Stomach (tissue), 9 donors: ENCODE measurements around the gene MAP4K5. TPM values are rescaled to one million over a fixed set of nuclear protein-coding genes. Genes with fewer than 3 reads are reported as not detected.

Experiments used
- DNase-seq, 2 donors: peaks; one replicate each; pipeline versions ENCODE4 v3.0.0 to v3.0.0-alpha.2; 2013 to 2019
- H3K27ac ChIP-seq, 5 donors: fragments of 200-600 bp in 4 of 5; sonication (generic) in 4 of 5; one replicate each; pipeline ENCODE4 v1.5.1; 2013 to 2019; ENCODE audit warnings: mild to moderate bottlenecking in 1 of 5, moderate library complexity in 1 of 5
- H3K27me3 ChIP-seq, 3 donors: fragments of 200-600 bp; sonication (generic); one replicate each; pipeline ENCODE4 v1.5.1; 2017 to 2019; ENCODE audit warnings: mixed run types in 1 of 3
- H3K36me3 ChIP-seq, 4 donors: fragments of 200-600 bp; sonication (generic); 1 replicate in 3 of 4; 2 replicates in 1 of 4; pipeline ENCODE4 v1.5.1; 2016 to 2019
- H3K4me1 ChIP-seq, 4 donors: fragments of 200-600 bp; sonication (generic); one replicate each; pipeline ENCODE4 v1.5.1; 2016 to 2019
- H3K4me3 ChIP-seq, 4 donors: fragments of 200-600 bp; sonication (generic) in 3 of 4; one replicate each; pipeline ENCODE4 v1.5.1; 2016 to 2019; ENCODE audit warnings: mild to moderate bottlenecking in 1 of 4
- H3K9me3 ChIP-seq, 4 donors: fragments of 200-600 bp; sonication (generic); one replicate each; pipeline ENCODE4 v1.5.1; 2016 to 2019
- EP300 ChIP-seq: sonication (generic); formaldehyde crosslinking; IDR thresholded peaks from one replicate; pipeline ENCODE4 v1.6.1; 2017; ENCODE audit warnings: antibody characterized with exemption
- POLR2A ChIP-seq, 4 donors: fragments of 450-650 bp; IDR thresholded peaks; one replicate each; pipeline ENCODE4 v1.6.1; 2016; ENCODE audit warnings: antibody characterized with exemption in 4 of 4, control low read depth in 2 of 4, mild to moderate bottlenecking in 1 of 4, moderate library complexity in 1 of 4
- POLR2AphosphoS5 ChIP-seq, 3 donors: sonication (generic); formaldehyde crosslinking; IDR thresholded peaks; one replicate each; pipeline ENCODE4 v1.6.1; 2016; ENCODE audit warnings: antibody characterized with exemption in 3 of 3
- WGBS, 5 donors: extraction: QIAGEN DNeasy Blood & Tissue Kit in 3 of 5; methylation state at CpG; one replicate each; pipeline versions ENCODE4 v1.1.5 to v1.1.7; 2013 to 2018; 5-methylcytosine and 5-hydroxymethylcytosine counted together
- intact Hi-C: fragments of 100-400 bp; cut with DNase I; formaldehyde crosslinking; loops from one replicate; pipeline ENCODE4 v1.15.1; 2023; ENCODE audit warnings: low total_unique reads
- polyA plus RNA-seq, 3 donors: library from polyadenylated mRNA; stranded (reverse); fragments of 200-250 nt; gene quantifications; one replicate each; pipeline ENCODE4 v1.2.3, GENCODE V29; 2013
- total RNA-seq, 5 donors: library from RNA; depleted of rRNA; stranded (reverse); fragments of >200 nt; gene quantifications; one replicate each; pipeline versions ENCODE4 v1.1.0 to v1.2.3, GENCODE V29; 2014 to 2016
- TF ChIP-seq, protein P1 (sequence below), 7 experiments: fragments of 450-650 bp in 4 of 7; fragments of 200-600 bp in 3 of 7; sonication (generic) in 3 of 7; IDR thresholded peaks; one replicate each; pipeline ENCODE4 v1.5.1; 2016 to 2019; ENCODE audit warnings: antibody characterized with exemption in 7 of 7, control low read depth in 2 of 7, mild to moderate bottlenecking in 1 of 7
- donor health status: healthy with polysubstance abuse.
- donor health status: Bipolar disorder and iron deficiency.
- donor health status: healthy.

MAP4K5 gene
- total and polyA plus RNA-seq, 8 donors = 6.4 to 297 (median 77.3) TPM

DNA sequence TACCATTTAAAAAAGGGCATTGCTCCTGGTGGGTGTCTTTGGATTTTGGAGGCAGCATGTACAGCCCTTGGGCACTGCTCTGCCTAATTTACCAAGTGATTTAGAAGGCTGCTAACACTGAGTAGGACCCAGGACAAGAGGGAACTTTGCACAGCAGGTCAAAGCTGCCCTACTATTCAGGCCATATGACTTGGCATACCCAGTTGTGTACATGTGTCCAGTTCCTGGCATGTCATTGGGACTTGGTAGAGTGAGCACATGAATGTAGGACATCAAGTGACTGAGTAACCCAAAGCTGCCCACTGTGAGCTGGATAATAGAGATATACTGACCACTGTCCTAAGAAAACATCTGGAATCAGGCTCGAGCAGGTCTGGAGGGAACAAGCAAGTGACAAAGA is 151.4 kb downstream of the MAP4K5 start:
- TF ChIP-seq POLR2AphosphoS5 (IDR thresholded peaks at IDR 0.05) = no peak
- TF ChIP-seq, protein P1, sequence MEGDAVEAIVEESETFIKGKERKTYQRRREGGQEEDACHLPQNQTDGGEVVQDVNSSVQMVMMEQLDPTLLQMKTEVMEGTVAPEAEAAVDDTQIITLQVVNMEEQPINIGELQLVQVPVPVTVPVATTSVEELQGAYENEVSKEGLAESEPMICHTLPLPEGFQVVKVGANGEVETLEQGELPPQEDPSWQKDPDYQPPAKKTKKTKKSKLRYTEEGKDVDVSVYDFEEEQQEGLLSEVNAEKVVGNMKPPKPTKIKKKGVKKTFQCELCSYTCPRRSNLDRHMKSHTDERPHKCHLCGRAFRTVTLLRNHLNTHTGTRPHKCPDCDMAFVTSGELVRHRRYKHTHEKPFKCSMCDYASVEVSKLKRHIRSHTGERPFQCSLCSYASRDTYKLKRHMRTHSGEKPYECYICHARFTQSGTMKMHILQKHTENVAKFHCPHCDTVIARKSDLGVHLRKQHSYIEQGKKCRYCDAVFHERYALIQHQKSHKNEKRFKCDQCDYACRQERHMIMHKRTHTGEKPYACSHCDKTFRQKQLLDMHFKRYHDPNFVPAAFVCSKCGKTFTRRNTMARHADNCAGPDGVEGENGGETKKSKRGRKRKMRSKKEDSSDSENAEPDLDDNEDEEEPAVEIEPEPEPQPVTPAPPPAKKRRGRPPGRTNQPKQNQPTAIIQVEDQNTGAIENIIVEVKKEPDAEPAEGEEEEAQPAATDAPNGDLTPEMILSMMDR (IDR thresholded peaks at IDR 0.05) = no peak
- no peak for TF ChIP-seq POLR2A (IDR thresholded peaks at IDR 0.05)
- no peak for TF ChIP-seq EP300
- no peaks in the 10 kb centered on the region for H3K36me3 ChIP-seq
- H3K9me3 ChIP-seq = no peaks in the 10 kb centered on the region
- DNase-seq = no peak
- WGBS, 5 donors = 91 to 100% (median 94%) methylated on average over 1 of the region's 1 CpG
- peaks cover 0 to 11% (median 5%) of the 10 kb centered on the region in 4 donors for H3K4me1 ChIP-seq
- H3K27me3 ChIP-seq = no peaks in the 10 kb centered on the region
- no peak overlapping the region for H3K27ac ChIP-seq
- no peak overlapping the region for H3K4me3 ChIP-seq
- intact Hi-C loops = no loop called here

DNA sequence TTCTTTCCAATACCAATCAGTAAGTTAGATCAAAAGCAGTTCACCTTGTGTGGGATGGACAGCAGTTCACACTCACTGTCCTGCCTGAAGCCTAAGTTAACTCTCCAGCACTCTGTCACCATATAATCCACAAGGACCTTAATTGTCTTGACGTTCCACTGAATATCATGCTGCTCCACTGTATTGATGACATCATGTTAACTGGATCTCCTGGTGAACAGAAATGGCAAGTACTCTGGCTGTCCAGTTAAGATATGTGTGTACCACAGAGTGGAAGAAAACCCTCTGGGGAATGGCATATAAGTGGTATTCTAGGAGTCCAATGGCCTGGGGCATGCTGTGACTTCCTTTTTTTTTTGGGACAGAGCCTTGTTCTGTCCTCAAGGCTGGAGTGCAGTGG is 151.9 kb downstream of the MAP4K5 start:
- TF ChIP-seq POLR2AphosphoS5 (IDR thresholded peaks at IDR 0.05) (no peak), POLR2A (IDR thresholded peaks at IDR 0.05) (no peak), EP300 (no peak)
- TF ChIP-seq, protein P1 (IDR thresholded peaks at IDR 0.05) = no peak
- DNase-seq = no peak
- intact Hi-C loops = no loop called here
- 93 to 100% (median 97%) methylated on average over 1 of the region's 1 CpG for WGBS, 5 donors
- Histone ChIP-seq H3K4me3 (no peak overlapping the region), H3K27me3 (no peaks in the 10 kb centered on the region), H3K4me1 (peaks cover 0 to 11% (median 5%) of the 10 kb centered on the region in 4 donors), H3K9me3 (no peaks in the 10 kb centered on the region), H3K27ac (no peak overlapping the region), H3K36me3 (no peaks in the 10 kb centered on the region)

DNA sequence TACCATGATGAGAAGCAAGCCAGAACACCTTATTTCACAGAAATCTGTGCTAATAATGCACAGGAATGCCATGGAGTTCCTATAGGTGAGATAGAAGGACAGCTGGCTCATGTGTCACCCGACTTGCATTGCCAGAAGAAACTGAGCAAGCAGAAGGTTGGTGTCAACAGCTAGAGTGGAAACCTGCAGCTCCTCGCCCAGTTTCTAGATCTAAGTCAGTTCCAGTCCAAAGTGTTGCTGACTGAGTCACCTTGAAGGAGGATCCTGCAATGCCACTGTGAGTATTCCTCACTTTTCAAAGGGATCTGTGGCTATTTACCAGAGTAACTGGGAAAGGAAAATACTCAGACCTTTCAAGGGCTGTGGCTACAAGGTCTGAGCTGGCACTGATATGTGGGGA is 152.8 kb downstream of the MAP4K5 start:
- no peak overlapping the region for H3K4me3 ChIP-seq
- no peak for DNase-seq
- TF ChIP-seq POLR2A (IDR thresholded peaks at IDR 0.05) = no peak
- no peak for TF ChIP-seq POLR2AphosphoS5 (IDR thresholded peaks at IDR 0.05)
- TF ChIP-seq, protein P1 (IDR thresholded peaks at IDR 0.05) = no peak
- no peak for TF ChIP-seq EP300
- H3K27ac ChIP-seq = no peak overlapping the region
- H3K36me3 ChIP-seq = no peaks in the 10 kb centered on the region
- H3K27me3 ChIP-seq = no peaks in the 10 kb centered on the region
- WGBS, 5 donors = 73 to 96% (median 87%) methylated on average over 2 of the region's 2 CpGs
- intact Hi-C loops = no loop called here
- H3K9me3 ChIP-seq = no peaks in the 10 kb centered on the region
- peaks cover 0 to 11% (median 5%) of the 10 kb centered on the region in 4 donors for H3K4me1 ChIP-seq

DNA sequence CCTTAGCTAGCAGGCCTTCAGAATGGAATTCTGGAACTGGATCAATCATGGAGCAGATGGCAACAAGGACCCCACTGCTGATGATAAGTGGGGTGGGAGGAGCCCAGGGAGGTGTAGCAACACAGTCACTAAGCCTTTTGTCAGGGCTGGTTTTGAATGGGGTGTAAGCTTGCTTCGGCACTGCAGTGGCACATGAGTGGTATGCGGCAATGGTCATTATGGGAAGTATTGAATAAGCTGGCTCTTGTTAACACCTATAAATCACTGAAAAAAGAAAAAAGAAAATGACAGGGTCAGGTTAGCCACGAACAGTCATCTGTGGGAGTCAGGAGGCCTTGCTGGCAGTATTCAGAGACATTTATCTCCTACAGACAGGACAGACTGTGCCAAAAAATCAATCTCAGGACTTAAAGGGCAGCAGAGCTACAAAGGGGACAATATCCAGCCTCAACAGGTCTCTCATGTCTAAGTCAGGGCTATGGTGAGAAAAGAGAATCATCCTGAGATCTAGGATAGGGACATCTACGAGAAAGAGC is 154.8 kb downstream of the MAP4K5 start:
- Histone ChIP-seq H3K4me3 (no peak overlapping the region), H3K27ac (no peak overlapping the region), H3K27me3 (no peaks in the 10 kb centered on the region), H3K4me1 (no peaks in the 10 kb centered on the region), H3K9me3 (no peaks in the 10 kb centered on the region), H3K36me3 (no peaks in the 10 kb centered on the region)
- WGBS, 5 donors = 77 to 93% (median 87%) methylated on average over 4 of the region's 4 CpGs
- TF ChIP-seq EP300 = no peak
- TF ChIP-seq POLR2AphosphoS5 (IDR thresholded peaks at IDR 0.05) = no peak
- TF ChIP-seq POLR2A (IDR thresholded peaks at IDR 0.05) = no peak
- TF ChIP-seq, protein P1 (IDR thresholded peaks at IDR 0.05) = no peak
- no peak for DNase-seq
- intact Hi-C loops = no loop called here
